Parathyroid adenoma (tissue), 2 donors: Measurements from ENCODE around the gene FAM210B.

Experiments used
- H2AFZ ChIP-seq: fragments of 300-600 bp; sonication (generic); one replicate; pipeline ENCODE4 v1.7.0; 2017; ENCODE audit warnings: antibody characterized with exemption, mild to moderate bottlenecking
- H3K27ac ChIP-seq: fragments of 300-600 bp; sonication (generic); one replicate; pipeline ENCODE4 v1.7.0; 2017
- H3K27me3 ChIP-seq: fragments of 300-600 bp; sonication (generic); one replicate; pipeline ENCODE4 v1.7.0; 2017; ENCODE audit warnings: low read length; ENCODE audit not compliant: control insufficient read depth, insufficient read depth
- H3K36me3 ChIP-seq: fragments of 300-600 bp; sonication (generic); one replicate; pipeline ENCODE4 v1.7.0; 2017; ENCODE audit warnings: low read length; ENCODE audit not compliant: control insufficient read depth, insufficient read depth
- H3K4me1 ChIP-seq: fragments of 300-600 bp; sonication (generic); one replicate; pipeline ENCODE4 v1.7.0; 2017; ENCODE audit warnings: control low read depth
- H3K4me2 ChIP-seq: fragments of 300-600 bp; sonication (generic); one replicate; pipeline ENCODE4 v1.7.0; 2017; ENCODE audit warnings: low read length
- H3K4me3 ChIP-seq: fragments of 300-600 bp; sonication (generic); one replicate; pipeline ENCODE4 v1.7.0; 2017; ENCODE audit warnings: low read depth, low read length
- H3K79me2 ChIP-seq: fragments of 300-600 bp; sonication (generic); one replicate; pipeline ENCODE4 v1.7.0; 2017; ENCODE audit warnings: control low read depth
- H3K9ac ChIP-seq: fragments of 300-600 bp; sonication (generic); one replicate; pipeline ENCODE4 v1.7.0; 2017; ENCODE audit warnings: mild to moderate bottlenecking
- H3K9me3 ChIP-seq: fragments of 300-600 bp; sonication (generic); one replicate; pipeline ENCODE4 v1.7.0; 2017; ENCODE audit warnings: low read length; ENCODE audit not compliant: control insufficient read depth
- CTCF ChIP-seq: fragments of 300-600 bp; sonication (generic); IDR thresholded peaks from one replicate; pipeline ENCODE4 v1.7.0; 2017; ENCODE audit warnings: antibody characterized with exemption, mild to moderate bottlenecking
- donor health status: primary hyperparathyroidism.

Gene FAM210B

DNA sequence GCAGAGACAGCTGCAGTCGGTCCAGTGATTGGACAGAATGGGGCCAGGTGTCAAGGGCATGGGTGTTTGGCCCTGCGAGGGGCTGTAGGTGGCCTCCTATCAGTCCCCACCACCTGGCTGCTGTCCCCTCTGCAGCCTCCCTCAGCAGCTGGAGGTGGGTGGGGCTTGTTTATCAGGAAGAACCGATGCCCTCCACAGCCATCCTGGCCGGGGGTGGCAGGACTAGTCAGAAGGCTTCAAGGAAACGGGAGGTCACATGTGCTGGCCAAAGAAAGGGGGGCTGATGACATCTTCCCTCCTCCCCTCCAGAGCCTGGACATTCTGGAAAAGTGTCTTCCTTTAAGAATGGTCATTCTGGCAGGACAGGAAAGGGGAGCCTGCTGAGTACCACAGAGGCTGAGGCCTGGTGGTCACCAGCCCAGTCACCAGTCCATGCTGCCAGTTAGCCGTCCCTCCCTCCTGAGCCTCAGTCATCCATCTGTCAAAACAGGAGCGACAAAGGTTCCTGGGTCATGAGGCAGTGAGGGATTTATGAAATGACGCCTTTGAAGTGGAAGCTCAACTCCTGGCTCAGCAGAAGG, 4.1 kb downstream of the FAM210B start:
- no peaks in the 10 kb centered on the region for H3K27me3 ChIP-seq
- H3K9me3 ChIP-seq, result no peaks in the 10 kb centered on the region
- no peak overlapping the region for H3K4me2 ChIP-seq
- H3K27ac ChIP-seq, result no peak overlapping the region
- H3K4me3 ChIP-seq, result no peak overlapping the region
- no peak overlapping the region for H2AFZ ChIP-seq
- H3K9ac ChIP-seq, result no peak overlapping the region
- peaks cover 9% of the 10 kb centered on the region for H3K4me1 ChIP-seq
- no peak for TF ChIP-seq CTCF
- no peaks in the 10 kb centered on the region for H3K36me3 ChIP-seq
- peaks cover 6% of the 10 kb centered on the region for H3K79me2 ChIP-seq

GRCh38 chr20:56363491-56363890, 4.7 kb downstream of the FAM210B start:
- Histone ChIP-seq H3K27me3 (no peaks in the 10 kb centered on the region), H2AFZ (no peak overlapping the region), H3K4me1 (peaks cover 4% of the 10 kb centered on the region), H3K9me3 (no peaks in the 10 kb centered on the region), H3K4me3 (no peak overlapping the region), H3K9ac (no peak overlapping the region), H3K79me2 (peaks cover 6% of the 10 kb centered on the region), H3K4me2 (no peak overlapping the region), H3K36me3 (no peaks in the 10 kb centered on the region), H3K27ac (no peak overlapping the region)
- no peak for TF ChIP-seq CTCF

DNA sequence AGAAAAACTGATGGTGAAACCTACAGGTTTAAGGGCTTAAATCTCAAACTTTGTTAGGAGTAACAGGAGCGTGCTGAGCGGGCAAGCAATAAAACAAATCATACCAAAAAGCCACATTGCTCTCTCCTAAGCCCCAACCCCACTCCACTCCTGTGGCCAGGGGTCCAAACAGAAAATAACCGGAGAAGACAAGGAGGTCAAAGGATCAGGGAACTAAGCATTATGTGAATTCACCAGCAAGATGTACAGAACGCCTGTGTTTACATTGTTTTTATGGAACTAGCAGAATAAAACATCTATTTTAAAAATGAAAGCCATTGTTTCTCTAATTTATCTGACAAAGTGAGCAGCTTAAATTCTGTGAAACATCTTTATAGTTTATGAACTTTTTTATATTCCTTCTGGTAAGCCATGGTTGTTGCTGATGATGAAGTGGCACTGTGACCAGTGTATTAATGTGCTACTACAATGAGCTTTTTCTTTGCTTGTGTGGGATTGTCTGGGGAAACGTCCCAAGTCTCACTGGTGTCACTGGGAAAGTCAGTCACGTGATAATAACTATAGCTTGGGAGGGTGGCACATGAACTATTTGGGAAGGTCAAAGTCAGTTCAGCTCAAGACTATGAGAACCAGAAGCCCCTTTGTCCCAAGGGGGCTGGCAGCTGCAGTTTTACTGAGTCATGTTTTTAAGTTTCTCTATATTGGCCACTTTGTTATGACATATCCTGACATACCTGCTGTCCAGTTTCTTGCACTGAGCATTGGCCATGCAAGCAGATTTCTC, 9.8 kb downstream of the FAM210B start:
- Histone ChIP-seq H3K4me3 (no peak overlapping the region), H3K4me2 (no peak overlapping the region), H3K79me2 (no peaks in the 10 kb centered on the region), H3K4me1 (no peaks in the 10 kb centered on the region), H3K9ac (no peak overlapping the region), H3K9me3 (no peaks in the 10 kb centered on the region), H3K27ac (no peak overlapping the region), H3K27me3 (no peaks in the 10 kb centered on the region), H2AFZ (no peak overlapping the region), H3K36me3 (no peaks in the 10 kb centered on the region)
- no peak for TF ChIP-seq CTCF

GRCh38 chr20:56369179-56369578, 10.4 kb downstream of the FAM210B start:
- Histone ChIP-seq H3K27ac (no peak overlapping the region), H2AFZ (no peak overlapping the region), H3K4me2 (no peak overlapping the region), H3K9me3 (no peaks in the 10 kb centered on the region), H3K9ac (no peak overlapping the region), H3K27me3 (no peaks in the 10 kb centered on the region), H3K79me2 (no peaks in the 10 kb centered on the region), H3K4me1 (no peaks in the 10 kb centered on the region), H3K4me3 (no peak overlapping the region), H3K36me3 (no peaks in the 10 kb centered on the region)
- no peak for TF ChIP-seq CTCF

- no peak overlapping the region for H3K9ac ChIP-seq
- no peaks in the 10 kb centered on the region for H3K4me1 ChIP-seq
- no peak overlapping the region for H3K27ac ChIP-seq
- no peak for TF ChIP-seq CTCF
- H3K4me2 ChIP-seq, result no peak overlapping the region
- H3K27me3 ChIP-seq, result no peaks in the 10 kb centered on the region
- H3K79me2 ChIP-seq, result no peaks in the 10 kb centered on the region
- H3K36me3 ChIP-seq, result no peaks in the 10 kb centered on the region
- no peak overlapping the region for H2AFZ ChIP-seq
- H3K9me3 ChIP-seq, result no peaks in the 10 kb centered on the region
- H3K4me3 ChIP-seq, result no peak overlapping the region
Measured at GRCh38 chr20:56371977-56372376, 13.2 kb downstream of the FAM210B start.
